K562 (cell line): Measurements from ENCODE around the gene KIF26A. TPM values are rescaled to one million over a fixed set of nuclear protein-coding genes. Genes with fewer than 3 reads are reported as not detected.

ENCODE experiments used
- ATAC-seq: fragments of 200-7000 bp; cut with Tn5 transposase; 3 replicates; pipeline ENCODE4 v1.9.1; 2020; ENCODE audit warnings: moderate library complexity
- BruUV-seq: library from RNA; stranded (reverse); fragments of 400-500 nt; replicated peaks from 2 replicates; lab custom pipeline; 2021; lab: Mats Ljungman, UMichigan
- CTCF ChIA-PET: fragments of 300-600 bp; formaldehyde crosslinking; extraction: SDS; loops from one replicate; lab custom pipeline; 2021; ENCODE audit warnings: low intra/inter-chr PET ratio; lab: Yijun Ruan, JAX
- POLR2A ChIA-PET: fragments of 300-600, 350-650 bp; sonication (Branson Sonifier 250); formaldehyde crosslinking; extraction: SDS; loops from one replicate; lab custom pipeline; 2021; ENCODE audit warnings: antibody characterized with exemption, inconsistent platforms; lab: Yijun Ruan, JAX
- DNase-seq, 4 experiments: peaks; one replicate each; pipeline versions ENCODE4 v3.0.0 to v3.0.0-alpha.2; 2011 to 2018; ENCODE audit warnings: low spot score in 3 of 4, mixed read lengths in 3 of 4; ENCODE audit errors: extremely low read depth in 1 of 4
- FAIRE-seq: peaks from 2 replicates; lab custom pipeline; 2011; peaks lifted over from hg19 to GRCh38; lab: Jason Lieb, UNC
- H2AFZ ChIP-seq: 2 replicates; pipeline ENCODE4 v1.6.0; 2011; ENCODE audit warnings: low read depth, low read length, control low read depth, inconsistent platforms
- H3K27ac ChIP-seq: fragments of 200-600 bp; 3 replicates; pipeline ENCODE4 v1.8.0; 2011; ENCODE audit warnings: low read depth, mild to moderate bottlenecking, control low read depth, inconsistent platforms, low read length, moderate library complexity, mixed read lengths; ENCODE audit errors: extremely low read depth
- H3K27me3 ChIP-seq, 2 experiments: fragments of 300-600 bp in 1 of 2; 2 replicates in 1 of 2; 3 replicates in 1 of 2; pipeline versions ENCODE4 v1.6.0 to v1.8.0; 2011; ENCODE audit warnings: inconsistent platforms in 2 of 2, low read length in 2 of 2, mild to moderate bottlenecking in 1 of 2, mixed read lengths in 1 of 2, moderate library complexity in 1 of 2; ENCODE audit not compliant: control insufficient read depth in 2 of 2, insufficient read depth in 2 of 2
- H3K36me3 ChIP-seq: fragments of 300-600 bp; 3 replicates; pipeline ENCODE4 v1.8.0; 2011; ENCODE audit warnings: mild to moderate bottlenecking, low read length, inconsistent platforms; ENCODE audit not compliant: control insufficient read depth, insufficient read depth
- H3K4me1 ChIP-seq, 2 experiments: fragments of 200-600 bp in 1 of 2; replicated peaks in 1 of 2; 2 replicates in 1 of 2; 3 replicates in 1 of 2; pipeline versions ENCODE4 v1.5.1 to v1.8.0; 2011; ENCODE audit warnings: inconsistent platforms in 2 of 2, low read length in 2 of 2, mild to moderate bottlenecking in 1 of 2, mixed read lengths in 1 of 2, moderate library complexity in 1 of 2; ENCODE audit not compliant: control insufficient read depth in 2 of 2, insufficient read depth in 2 of 2
- H3K4me2 ChIP-seq: 2 replicates; pipeline ENCODE4 v1.6.1; 2011; ENCODE audit warnings: low read length, control low read depth, inconsistent platforms, mixed read lengths; ENCODE audit not compliant: insufficient read depth
- H3K4me3 ChIP-seq: fragments of 200-600 bp; sonication (generic), shearing (Covaris generic); 2 replicates; pipeline ENCODE4 v1.5.1; 2016; ENCODE audit warnings: control low read depth, inconsistent platforms
- H3K79me2 ChIP-seq: fragments of 200-600 bp; 3 replicates; pipeline ENCODE4 v1.8.0; 2011; ENCODE audit warnings: low read length, inconsistent platforms; ENCODE audit not compliant: control insufficient read depth, insufficient read depth
- H3K9ac ChIP-seq, 2 experiments: 2 replicates each; pipeline versions ENCODE4 v1.6.0 to v1.6.1; 2011; ENCODE audit warnings: low read depth in 2 of 2, low read length in 2 of 2, control low read depth in 1 of 2, inconsistent platforms in 1 of 2, mild to moderate bottlenecking in 1 of 2, mixed read lengths in 1 of 2; ENCODE audit not compliant: insufficient read depth in 1 of 2
- H3K9me1 ChIP-seq: one replicate; pipeline ENCODE4 v1.6.0; 2011; ENCODE audit warnings: inconsistent platforms, mild to moderate bottlenecking, low read length, moderate library complexity; ENCODE audit not compliant: control insufficient read depth, insufficient read depth
- H3K9me3 ChIP-seq: replicated peaks from 2 replicates; pipeline ENCODE4 v1.5.1; 2011; ENCODE audit warnings: low read depth, low read length, inconsistent platforms; ENCODE audit not compliant: control insufficient read depth, insufficient read depth
- H4K20me1 ChIP-seq: replicated peaks from 2 replicates; pipeline ENCODE4 v1.6.1; 2011; ENCODE audit warnings: low read length, inconsistent platforms, mixed read lengths; ENCODE audit not compliant: control insufficient read depth, insufficient read depth
- DDX20 ChIP-seq: fragments of 450-650 bp; IDR thresholded peaks from 2 replicates; pipeline ENCODE4 v1.6.1; 2016; ENCODE audit warnings: missing genetic modification characterization, low read depth, mild to moderate bottlenecking, missing compliant biosample characterization, moderate library complexity
- ELK1 ChIP-seq: sonication (generic); formaldehyde crosslinking; IDR thresholded peaks from 2 replicates; pipeline ENCODE4 v1.8.1; 2022; ENCODE audit warnings: missing genetic modification reagents
- ETV1 ChIP-seq: fragments of 450-650 bp; conservative IDR thresholded peaks from 2 replicates; pipeline ENCODE4 v1.6.1; 2016; ENCODE audit warnings: missing genetic modification characterization, control low read depth, low read depth, missing compliant biosample characterization
- MEIS2 ChIP-seq: fragments of 450-650 bp; IDR thresholded peaks from 2 replicates; pipeline ENCODE4 v1.6.1; 2014; ENCODE audit warnings: mild to moderate bottlenecking; ENCODE audit not compliant: partially characterized antibody
- NR2C2 ChIP-seq, 2 experiments: fragments of 200-800 bp in 1 of 2; sonication (Bioruptor generic) in 1 of 2; sonication (generic) in 1 of 2; formaldehyde crosslinking in 1 of 2; IDR thresholded peaks; 2 replicates each; pipeline versions ENCODE4 v1.6.1 to v1.8.0; 2016 to 2022; ENCODE audit warnings: mild to moderate bottlenecking in 1 of 2, missing compliant biosample characterization in 1 of 2, missing genetic modification characterization in 1 of 2, missing genetic modification reagents in 1 of 2
- NR2F6 ChIP-seq: fragments of 450-650 bp; formaldehyde crosslinking; IDR thresholded peaks from 2 replicates; pipeline ENCODE4 v1.4.0; 2020; ENCODE audit warnings: mild to moderate bottlenecking
- PBX2 ChIP-seq, 2 experiments: IDR thresholded peaks in 1 of 2; conservative IDR thresholded peaks in 1 of 2; 2 replicates each; pipeline ENCODE4 v1.6.1; 2016; ENCODE audit warnings: low read depth in 2 of 2, mild to moderate bottlenecking in 1 of 2, missing compliant biosample characterization in 1 of 2, missing genetic modification characterization in 1 of 2, moderate library complexity in 1 of 2
- ZNF277 ChIP-seq: fragments of 250-450 bp; sonication (Bioruptor Pico); IDR thresholded peaks from 2 replicates; pipeline ENCODE4 v1.8.0; 2022; ENCODE audit warnings: inconsistent platforms, mild to moderate bottlenecking, moderate library complexity, borderline replicate concordance
- ZNF518B ChIP-seq: fragments of 250-450 bp; sonication (Bioruptor Pico); IDR thresholded peaks from 2 replicates; pipeline ENCODE4 v1.5.0; 2021; ENCODE audit warnings: mild to moderate bottlenecking, moderate library complexity
- WGBS: fragments of 100-300 bp; shearing (Covaris generic); methylation state at CpG from one replicate; pipeline ENCODE4 v1.1.6; 2016; ENCODE audit warnings: low coverage, mixed read lengths; ENCODE audit not compliant: insufficient coverage; ENCODE audit errors: missing lambda C conversion rate; 5-methylcytosine and 5-hydroxymethylcytosine counted together
- in situ Hi-C: fragments of 300-500 bp; cut with MboI; formaldehyde crosslinking; loops from 4 replicates; pipeline ENCODE4 v1.15.0; 2018; ENCODE audit warnings: inconsistent platforms, mixed read lengths
- intact Hi-C: fragments of 100-400 bp; cut with micrococcal nuclease; formaldehyde crosslinking; loops from 2 replicates; pipeline ENCODE4 v1.14.2; 2022
- polyA plus RNA-seq, 8 experiments: library from polyadenylated mRNA; depleted of rRNA in 4 of 8; stranded (reverse) in 5 of 8; unstranded in 3 of 8; fragments of >200 nt; fragmentation: Nextera tagmentation in 2 of 8; fragmentation: Illumina TruSeq in 1 of 8; extraction: Ambion mirVana in 2 of 8; extraction: Trizol in 1 of 8; gene quantifications; 2 replicates each; pipeline versions ENCODE4 v1.2.1 to v1.2.3, GENCODE V29; 2011 to 2014; ENCODE audit warnings: inconsistent platforms in 1 of 8, missing spikeins in 1 of 8
- total RNA-seq, 7 experiments: library from RNA; depleted of rRNA in 6 of 7; stranded (reverse); fragments of >200 nt in 6 of 7; fragmentation: Illumina TruSeq in 2 of 7; extraction: Trizol in 2 of 7; gene quantifications; 2 replicates each; pipeline versions ENCODE4 v1.2.1 to v1.2.3, GENCODE V29; 2011 to 2021; ENCODE audit warnings: low replicate concordance in 1 of 7

Gene KIF26A
- total and polyA plus RNA-seq, 9 of the 15 experiments (the other 6 are each of a cell fraction or from before 2014, with no cell fraction given), result 0.04 TPM; not detected in 8

GRCh38 chr14:104220215-104221070, 82.1 kb downstream of the KIF26A start:
- no peaks in the 10 kb centered on the region for H3K36me3 ChIP-seq
- no peak overlapping the region for H3K27ac ChIP-seq
- H3K4me2 ChIP-seq, result no peak overlapping the region
- no peaks in the 10 kb centered on the region for H4K20me1 ChIP-seq
- no peaks in the 10 kb centered on the region for H3K9me3 ChIP-seq
- no peak overlapping the region for H3K4me3 ChIP-seq
- BruUV-seq, result no TSS peak
- peaks cover 0 to 23% of the 10 kb centered on the region in 2 experiments; a peak in 3 of 5 replicates for H3K4me1 ChIP-seq
- intact Hi-C loops, result no loop called here
- ChIA-PET POLR2A (interaction anchor here (0.6 kb wide), 1 partner anchor 1577 kb away, joined by 5 read pairs; no protein-coding TSS in a partner anchor), CTCF (no interaction called here)
- in situ Hi-C loops, result no loop called here
- FAIRE-seq (no peak), ATAC-seq (no peak; the same call in 1 of the 3 replicates), DNase-seq (peak in 1 of 4 experiments; percentile 4)
- H3K79me2 ChIP-seq, result no peaks in the 10 kb centered on the region
- H3K9me1 ChIP-seq, result no peaks in the 10 kb centered on the region
- H3K27me3 ChIP-seq, result peaks cover 3 to 21% of the 10 kb centered on the region in 2 experiments; a peak in 3 of 5 replicates
- H2AFZ ChIP-seq, result no peak overlapping the region
- no peak overlapping the region for H3K9ac ChIP-seq
- 4% methylated on average over 21 of the region's 40 CpGs for WGBS
- TF ChIP-seq PBX2 (CRISPR knock-in tag; IDR thresholded peaks at IDR 0.05; ENCODE audit: low read depth), result no peak
- peak; percentile 65 for TF ChIP-seq PBX2 (tag; conservative IDR thresholded peaks at IDR 0.05; ENCODE audit: low read depth)
- TF ChIP-seq ZNF277 (CRISPR knock-in tag), result no peak
- no peak for TF ChIP-seq DDX20
- no peak for TF ChIP-seq ZNF518B
- TF ChIP-seq ELK1 (CRISPR knock-in tag), result no peak
- peak; percentile 28 for TF ChIP-seq MEIS2
- peak; percentile 71 for TF ChIP-seq ETV1 (tag)
- TF ChIP-seq NR2C2 (CRISPR knock-in tag; IDR thresholded peaks at IDR 0.05), result no peak
- TF ChIP-seq NR2C2 (tag; IDR thresholded peaks at IDR 0.05), result peak; percentile 54; the same call in 1 of the 2 replicates
- TF ChIP-seq NR2F6, result no peak
